OCI-LY1 (cell line): ENCODE data around the gene LMO3.

Experiments used
- EZH2 ChIP-seq: fragments of 200-600 bp; sonication (generic), shearing (Covaris generic); IDR thresholded peaks from 2 replicates; pipeline ENCODE4 v1.8.0; 2017; ENCODE audit warnings: borderline replicate concordance, mixed run types, mild to moderate bottlenecking, antibody characterized with exemption, low read length, moderate library complexity, mixed read lengths
- TF ChIP-seq, protein P1 (sequence below): fragments of 200-600 bp; sonication (generic), shearing (Covaris generic); IDR thresholded peaks from 2 replicates; pipeline ENCODE4 v1.5.1; 2017; ENCODE audit warnings: mild to moderate bottlenecking, antibody characterized with exemption, low read length, moderate library complexity, mixed read lengths

- TF ChIP-seq, protein P1, sequence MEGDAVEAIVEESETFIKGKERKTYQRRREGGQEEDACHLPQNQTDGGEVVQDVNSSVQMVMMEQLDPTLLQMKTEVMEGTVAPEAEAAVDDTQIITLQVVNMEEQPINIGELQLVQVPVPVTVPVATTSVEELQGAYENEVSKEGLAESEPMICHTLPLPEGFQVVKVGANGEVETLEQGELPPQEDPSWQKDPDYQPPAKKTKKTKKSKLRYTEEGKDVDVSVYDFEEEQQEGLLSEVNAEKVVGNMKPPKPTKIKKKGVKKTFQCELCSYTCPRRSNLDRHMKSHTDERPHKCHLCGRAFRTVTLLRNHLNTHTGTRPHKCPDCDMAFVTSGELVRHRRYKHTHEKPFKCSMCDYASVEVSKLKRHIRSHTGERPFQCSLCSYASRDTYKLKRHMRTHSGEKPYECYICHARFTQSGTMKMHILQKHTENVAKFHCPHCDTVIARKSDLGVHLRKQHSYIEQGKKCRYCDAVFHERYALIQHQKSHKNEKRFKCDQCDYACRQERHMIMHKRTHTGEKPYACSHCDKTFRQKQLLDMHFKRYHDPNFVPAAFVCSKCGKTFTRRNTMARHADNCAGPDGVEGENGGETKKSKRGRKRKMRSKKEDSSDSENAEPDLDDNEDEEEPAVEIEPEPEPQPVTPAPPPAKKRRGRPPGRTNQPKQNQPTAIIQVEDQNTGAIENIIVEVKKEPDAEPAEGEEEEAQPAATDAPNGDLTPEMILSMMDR: no peak
- no peak for TF ChIP-seq EZH2
Measured at GRCh38 chr12:16555630-16556029, 50.3 kb downstream of the LMO3 start.
